ENCODE measurements around the gene TNFRSF21. TPM values are rescaled to one million over a fixed set of nuclear protein-coding genes. Genes with fewer than 3 reads are reported as not detected.
A peak's percentile ranks its signal among the peaks of the same experiment; 100 is the strongest.

The TNFRSF21 gene
- total RNA-seq, 1 experiment from 2014 or later, result 47.3 TPM

GRCh38 chr6:47231151-47231550 lies 78.6 kb downstream of the TNFRSF21 start (continued):
- TF ChIP-seq MXD4 (CRISPR knock-in tag; IDR thresholded peaks at IDR 0.05; ENCODE audit: borderline replicate concordance) (no peak), ZNF121 (CRISPR knock-in tag; IDR thresholded peaks at IDR 0.05) (no peak), ZNF416 (CRISPR knock-in tag; IDR thresholded peaks at IDR 0.05) (no peak)

DNA sequence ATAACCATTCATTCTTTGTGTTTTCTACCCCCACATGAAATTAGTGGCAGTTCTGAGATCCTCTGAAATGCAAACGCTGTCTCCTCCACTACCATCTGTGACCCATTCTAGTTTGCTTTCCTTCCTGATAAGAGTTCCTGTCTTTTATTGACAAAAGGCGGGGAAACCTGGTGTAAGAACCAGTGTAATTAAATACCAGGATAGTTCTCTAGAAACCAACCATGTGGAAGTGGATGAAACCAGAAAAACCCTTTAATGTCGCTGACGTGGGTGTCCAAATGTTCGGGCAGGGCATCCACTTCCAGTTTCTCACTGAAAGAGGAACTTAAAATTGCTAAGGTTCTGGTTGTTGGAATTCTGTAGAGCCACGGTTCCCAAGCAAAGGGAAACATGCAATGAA lies 79.1 kb downstream of the TNFRSF21 start:
- H3K4me1 Mint-ChIP-seq, result peaks cover 72% of the 10 kb centered on the region
- H3K27me3 Mint-ChIP-seq (ENCODE audit: low read depth), result no peaks in the 10 kb centered on the region
- H3K4me3 Mint-ChIP-seq, result no peak overlapping the region
- DNase-seq (ENCODE audit: low spot score) (no peak), ATAC-seq (no peak)
- TF ChIP-seq ZNF281 (CRISPR knock-in tag; IDR thresholded peaks at IDR 0.05) (no peak), MYBL2 (CRISPR knock-in tag; IDR thresholded peaks at IDR 0.05) (no peak), ZNF138 (CRISPR knock-in tag; conservative IDR thresholded peaks at IDR 0.05) (no peak), NFYB (CRISPR knock-in tag; conservative IDR thresholded peaks at IDR 0.05; ENCODE audit: low read depth) (no peak), EMX1 (CRISPR knock-in tag; IDR thresholded peaks at IDR 0.05) (no peak), TEAD1 (CRISPR knock-in tag; IDR thresholded peaks at IDR 0.05) (no peak), NR1H2 (CRISPR knock-in tag; IDR thresholded peaks at IDR 0.05) (no peak), ZNF232 (CRISPR knock-in tag; IDR thresholded peaks at IDR 0.05) (no peak), SOX15 (CRISPR knock-in tag; IDR thresholded peaks at IDR 0.05) (no peak), STAT6 (CRISPR knock-in tag; conservative IDR thresholded peaks at IDR 0.05; ENCODE audit: low read depth) (no peak), ZNF423 (CRISPR knock-in tag; IDR thresholded peaks at IDR 0.05) (no peak), CDX4 (CRISPR knock-in tag; IDR thresholded peaks at IDR 0.05; ENCODE audit: borderline replicate concordance) (no peak), CBFB (CRISPR knock-in tag; IDR thresholded peaks at IDR 0.05; ENCODE audit: low read depth) (no peak), RELA (CRISPR knock-in tag; IDR thresholded peaks at IDR 0.05; ENCODE audit: borderline replicate concordance) (no peak)
- TF ChIP-seq, protein P1, sequence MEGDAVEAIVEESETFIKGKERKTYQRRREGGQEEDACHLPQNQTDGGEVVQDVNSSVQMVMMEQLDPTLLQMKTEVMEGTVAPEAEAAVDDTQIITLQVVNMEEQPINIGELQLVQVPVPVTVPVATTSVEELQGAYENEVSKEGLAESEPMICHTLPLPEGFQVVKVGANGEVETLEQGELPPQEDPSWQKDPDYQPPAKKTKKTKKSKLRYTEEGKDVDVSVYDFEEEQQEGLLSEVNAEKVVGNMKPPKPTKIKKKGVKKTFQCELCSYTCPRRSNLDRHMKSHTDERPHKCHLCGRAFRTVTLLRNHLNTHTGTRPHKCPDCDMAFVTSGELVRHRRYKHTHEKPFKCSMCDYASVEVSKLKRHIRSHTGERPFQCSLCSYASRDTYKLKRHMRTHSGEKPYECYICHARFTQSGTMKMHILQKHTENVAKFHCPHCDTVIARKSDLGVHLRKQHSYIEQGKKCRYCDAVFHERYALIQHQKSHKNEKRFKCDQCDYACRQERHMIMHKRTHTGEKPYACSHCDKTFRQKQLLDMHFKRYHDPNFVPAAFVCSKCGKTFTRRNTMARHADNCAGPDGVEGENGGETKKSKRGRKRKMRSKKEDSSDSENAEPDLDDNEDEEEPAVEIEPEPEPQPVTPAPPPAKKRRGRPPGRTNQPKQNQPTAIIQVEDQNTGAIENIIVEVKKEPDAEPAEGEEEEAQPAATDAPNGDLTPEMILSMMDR (IDR thresholded peaks at IDR 0.05), result no peak
- peaks cover 8% of the 10 kb centered on the region for H3K9me3 Mint-ChIP-seq
- CTCF ChIA-PET, result no interaction called here
- peaks cover 24% of the 10 kb centered on the region for H3K36me3 Mint-ChIP-seq
- H3K27ac Mint-ChIP-seq, result peak overlapping the region; percentile 95
- POLR2A ChIA-PET, result no interaction called here

GRCh38 chr6:47229255-47229654 lies 80.5 kb downstream of the TNFRSF21 start:
- ChIA-PET POLR2A (no interaction called here), CTCF (no interaction called here)
- ATAC-seq (peak; percentile 62), DNase-seq (ENCODE audit: low spot score) (no peak)
- peaks cover 8% of the 10 kb centered on the region for H3K9me3 Mint-ChIP-seq
- H3K27ac Mint-ChIP-seq, result peak overlapping the region; percentile 95
- H3K4me1 Mint-ChIP-seq, result peaks cover 66% of the 10 kb centered on the region
- H3K27me3 Mint-ChIP-seq (ENCODE audit: low read depth), result no peaks in the 10 kb centered on the region
- TF ChIP-seq, protein P2, sequence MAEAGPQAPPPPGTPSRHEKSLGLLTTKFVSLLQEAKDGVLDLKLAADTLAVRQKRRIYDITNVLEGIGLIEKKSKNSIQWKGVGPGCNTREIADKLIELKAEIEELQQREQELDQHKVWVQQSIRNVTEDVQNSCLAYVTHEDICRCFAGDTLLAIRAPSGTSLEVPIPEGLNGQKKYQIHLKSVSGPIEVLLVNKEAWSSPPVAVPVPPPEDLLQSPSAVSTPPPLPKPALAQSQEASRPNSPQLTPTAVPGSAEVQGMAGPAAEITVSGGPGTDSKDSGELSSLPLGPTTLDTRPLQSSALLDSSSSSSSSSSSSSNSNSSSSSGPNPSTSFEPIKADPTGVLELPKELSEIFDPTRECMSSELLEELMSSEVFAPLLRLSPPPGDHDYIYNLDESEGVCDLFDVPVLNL (CRISPR knock-in tag; IDR thresholded peaks at IDR 0.05; ENCODE audit: borderline replicate concordance, low read depth), result no peak
- TF ChIP-seq PRRX2 (CRISPR knock-in tag; IDR thresholded peaks at IDR 0.05) (no peak), CDX4 (CRISPR knock-in tag; IDR thresholded peaks at IDR 0.05; ENCODE audit: borderline replicate concordance) (no peak), MYBL2 (CRISPR knock-in tag; IDR thresholded peaks at IDR 0.05) (no peak), CBFB (CRISPR knock-in tag; IDR thresholded peaks at IDR 0.05; ENCODE audit: low read depth) (no peak), ETV6 (CRISPR knock-in tag; IDR thresholded peaks at IDR 0.05) (no peak)
- TF ChIP-seq, protein P3, sequence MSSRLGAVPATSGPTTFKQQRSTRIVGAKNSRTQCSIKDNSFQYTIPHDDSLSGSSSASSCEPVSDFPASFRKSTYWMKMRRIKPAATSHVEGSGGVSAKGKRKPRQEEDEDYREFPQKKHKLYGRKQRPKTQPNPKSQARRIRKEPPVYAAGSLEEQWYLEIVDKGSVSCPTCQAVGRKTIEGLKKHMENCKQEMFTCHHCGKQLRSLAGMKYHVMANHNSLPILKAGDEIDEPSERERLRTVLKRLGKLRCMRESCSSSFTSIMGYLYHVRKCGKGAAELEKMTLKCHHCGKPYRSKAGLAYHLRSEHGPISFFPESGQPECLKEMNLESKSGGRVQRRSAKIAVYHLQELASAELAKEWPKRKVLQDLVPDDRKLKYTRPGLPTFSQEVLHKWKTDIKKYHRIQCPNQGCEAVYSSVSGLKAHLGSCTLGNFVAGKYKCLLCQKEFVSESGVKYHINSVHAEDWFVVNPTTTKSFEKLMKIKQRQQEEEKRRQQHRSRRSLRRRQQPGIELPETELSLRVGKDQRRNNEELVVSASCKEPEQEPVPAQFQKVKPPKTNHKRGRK (CRISPR knock-in tag; IDR thresholded peaks at IDR 0.05; ENCODE audit: borderline replicate concordance), result no peak
- H3K4me3 Mint-ChIP-seq, result 0 out of 2 replicates have a peak overlapping the region, but pooled peaks have one; percentile 1
- H3K36me3 Mint-ChIP-seq, result peaks cover 24% of the 10 kb centered on the region

All from WTC11 (cell line).